HEK293T (cell line): ENCODE measurements around the gene ZC3H7B.

Source experiments
- CTCF ChIA-PET: fragments of 350-600 bp; formaldehyde crosslinking; extraction: SDS; loops from one replicate; lab custom pipeline; 2021; ENCODE audit warnings: antibody characterized with exemption, inconsistent platforms; lab: Yijun Ruan, JAX
- POLR2A ChIA-PET: fragments of 350-600 bp; formaldehyde crosslinking; extraction: SDS; loops from one replicate; lab custom pipeline; 2020; ENCODE audit warnings: antibody characterized with exemption, inconsistent platforms; lab: Yijun Ruan, JAX
- DNase-seq: peaks from one replicate; pipeline ENCODE4 v3.0.0; 2012; ENCODE audit warnings: mixed read lengths; ENCODE audit errors: extremely low spot score
- ARNT ChIP-seq: fragments of 450-650 bp; IDR thresholded peaks from 2 replicates; pipeline ENCODE4 v1.6.1; 2017; ENCODE audit warnings: mild to moderate bottlenecking
- BHLHE40 ChIP-seq: fragments of 450-650 bp; IDR thresholded peaks from 2 replicates; pipeline ENCODE4 v1.6.1; 2016; ENCODE audit warnings: mild to moderate bottlenecking, moderate library complexity, borderline replicate concordance
- CTBP1 ChIP-seq: fragments of 450-650 bp; IDR thresholded peaks from 2 replicates; pipeline ENCODE4 v1.6.1; 2016; ENCODE audit warnings: borderline replicate concordance
- ELF4 ChIP-seq: fragments of 450-650 bp; IDR thresholded peaks from 2 replicates; pipeline ENCODE4 v1.6.1; 2017; ENCODE audit warnings: antibody characterized with exemption
- FOXA1 ChIP-seq: fragments of 450-650 bp; IDR thresholded peaks from 2 replicates; pipeline ENCODE4 v1.6.1; 2016; ENCODE audit warnings: mild to moderate bottlenecking
- FOXK2 ChIP-seq: fragments of 450-650 bp; IDR thresholded peaks from 2 replicates; pipeline ENCODE4 v1.6.1; 2016; ENCODE audit warnings: mild to moderate bottlenecking
- FOXM1 ChIP-seq: fragments of 450-650 bp; IDR thresholded peaks from 2 replicates; pipeline ENCODE4 v1.6.1; 2017; ENCODE audit warnings: mild to moderate bottlenecking, borderline replicate concordance
- HDGF ChIP-seq: fragments of 450-650 bp; IDR thresholded peaks from 2 replicates; pipeline ENCODE4 v1.6.1; 2017; ENCODE audit warnings: antibody characterized with exemption, borderline replicate concordance
- L3MBTL2 ChIP-seq: fragments of 450-650 bp; conservative IDR thresholded peaks from 2 replicates; pipeline ENCODE4 v1.6.1; 2016; ENCODE audit warnings: mild to moderate bottlenecking
- LEF1 ChIP-seq: fragments of 450-650 bp; IDR thresholded peaks from 2 replicates; pipeline ENCODE4 v1.6.1; 2017; ENCODE audit warnings: mild to moderate bottlenecking, borderline replicate concordance
- NFRKB ChIP-seq: fragments of 450-650 bp; IDR thresholded peaks from 2 replicates; pipeline ENCODE4 v1.6.1; 2016; ENCODE audit warnings: mild to moderate bottlenecking, moderate library complexity
- SP1 ChIP-seq: fragments of 450-650 bp; IDR thresholded peaks from 2 replicates; pipeline ENCODE4 v1.6.1; 2017
- SUZ12 ChIP-seq: fragments of 450-650 bp; IDR thresholded peaks from 2 replicates; pipeline ENCODE4 v1.6.1; 2016; ENCODE audit warnings: mild to moderate bottlenecking
- TARDBP ChIP-seq: fragments of 450-650 bp; IDR thresholded peaks from 2 replicates; pipeline ENCODE4 v1.6.1; 2016
- ZNF384 ChIP-seq: fragments of 450-650 bp; IDR thresholded peaks from 2 replicates; pipeline ENCODE4 v1.6.1; 2016
- TF ChIP-seq, protein P1 (sequence below): fragments of 450-650 bp; IDR thresholded peaks from 2 replicates; pipeline ENCODE4 v1.6.1; 2016

ZC3H7B gene

GRCh38 chr22:41333806-41334205, 32.5 kb downstream of the ZC3H7B start:
- ChIA-PET CTCF (interaction anchor here (0.9 kb wide), 1 partner anchor 410 kb away, joined by 3 read pairs; no protein-coding TSS in a partner anchor), POLR2A (no interaction called here)

DNA sequence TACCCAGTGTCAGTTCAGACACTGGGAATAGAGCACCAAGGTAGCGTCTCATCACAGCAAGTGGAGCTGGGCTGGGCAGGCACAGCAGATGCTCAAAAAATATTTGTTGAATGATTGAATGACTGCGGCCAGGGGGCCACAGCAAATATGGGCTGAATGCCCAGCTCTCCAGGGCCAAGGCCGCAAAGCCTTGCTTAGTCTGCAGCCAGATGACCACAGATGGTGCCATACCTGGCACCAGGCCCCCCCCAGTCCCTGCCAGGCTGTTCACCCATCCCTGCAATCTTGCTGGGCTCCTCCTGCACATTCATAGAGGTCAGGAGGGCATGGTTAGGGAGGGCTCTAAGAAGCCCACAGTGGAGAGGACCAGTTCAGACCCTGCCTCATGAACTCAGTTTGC, 32.9 kb downstream of the ZC3H7B start:
- no peak for TF ChIP-seq TARDBP
- no peak for TF ChIP-seq LEF1
- no peak for TF ChIP-seq ARNT
- no peak for TF ChIP-seq FOXA1
- TF ChIP-seq NFRKB: no peak
- no peak for TF ChIP-seq ELF4
- no peak for TF ChIP-seq SP1
- TF ChIP-seq ZNF384: no peak
- no peak for TF ChIP-seq BHLHE40
- TF ChIP-seq HDGF: no peak
- TF ChIP-seq FOXK2: no peak
- ChIA-PET POLR2A (no interaction called here), CTCF (interaction anchor here (0.9 kb wide), 1 partner anchor 411 kb away, joined by 3 read pairs; no protein-coding TSS in a partner anchor)

More at GRCh38 chr22:41333806-41334205, 32.5 kb downstream of the ZC3H7B start:
- DNase-seq: no peak
- TF ChIP-seq SP1 (no peak), ZNF384 (no peak)

GRCh38 chr22:41334951-41335635, 33.8 kb downstream of the ZC3H7B start:
- CTCF ChIA-PET: no interaction called here
- POLR2A ChIA-PET: no interaction called here
- DNase-seq: no peak
- TF ChIP-seq FOXM1 (no peak), BHLHE40 (no peak), SUZ12 (no peak), HDGF (no peak), CTBP1 (no peak), LEF1 (no peak), SP1 (no peak), ELF4 (no peak), ZNF384 (no peak), FOXA1 (no peak)
- TF ChIP-seq, protein P1, sequence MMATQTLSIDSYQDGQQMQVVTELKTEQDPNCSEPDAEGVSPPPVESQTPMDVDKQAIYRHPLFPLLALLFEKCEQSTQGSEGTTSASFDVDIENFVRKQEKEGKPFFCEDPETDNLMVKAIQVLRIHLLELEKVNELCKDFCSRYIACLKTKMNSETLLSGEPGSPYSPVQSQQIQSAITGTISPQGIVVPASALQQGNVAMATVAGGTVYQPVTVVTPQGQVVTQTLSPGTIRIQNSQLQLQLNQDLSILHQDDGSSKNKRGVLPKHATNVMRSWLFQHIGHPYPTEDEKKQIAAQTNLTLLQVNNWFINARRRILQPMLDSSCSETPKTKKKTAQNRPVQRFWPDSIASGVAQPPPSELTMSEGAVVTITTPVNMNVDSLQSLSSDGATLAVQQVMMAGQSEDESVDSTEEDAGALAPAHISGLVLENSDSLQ: no peak

More for the DNA sequence above, 32.9 kb downstream of the ZC3H7B start:
- DNase-seq: no peak

DNA sequence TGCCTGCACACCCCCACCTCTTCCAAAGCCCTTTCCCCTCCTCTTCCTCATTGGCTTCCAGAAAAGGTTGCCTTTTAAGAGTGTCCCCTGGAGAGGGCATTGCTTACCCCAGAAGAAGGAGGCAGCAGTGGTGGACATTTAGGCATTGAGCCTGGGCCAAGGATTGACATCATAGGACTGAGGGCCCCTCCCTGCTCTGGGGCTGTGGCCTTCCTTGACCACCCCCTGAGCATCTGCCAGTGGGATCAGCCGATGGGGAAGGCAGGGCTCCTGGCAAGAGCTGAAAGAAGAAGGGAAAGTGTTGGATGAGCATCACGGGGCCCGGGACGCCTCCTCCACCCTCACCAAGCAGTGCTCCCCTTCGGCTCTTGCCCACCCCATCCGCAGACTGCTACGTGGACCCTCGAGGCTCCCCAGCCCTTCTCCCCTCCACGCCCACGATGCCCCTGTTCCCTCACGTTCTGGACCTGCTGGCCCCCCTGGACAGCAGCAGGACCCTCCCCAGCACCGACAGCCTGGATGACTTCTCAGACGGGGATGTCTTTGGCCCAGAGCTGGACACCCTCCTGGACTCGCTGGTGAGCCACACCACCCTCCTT, 37.4 kb downstream of the ZC3H7B start:
- no peak for DNase-seq
- TF ChIP-seq SP1: no peak
- no peak for TF ChIP-seq FOXA1
- TF ChIP-seq BHLHE40: no peak
- TF ChIP-seq NFRKB: no peak
- no peak for TF ChIP-seq L3MBTL2
- TF ChIP-seq TARDBP: no peak
- TF ChIP-seq CTBP1: no peak
- TF ChIP-seq LEF1: no peak
- TF ChIP-seq, protein P1: no peak
- no peak for TF ChIP-seq FOXK2
- TF ChIP-seq SUZ12: no peak
- TF ChIP-seq ELF4: no peak
- TF ChIP-seq HDGF: no peak
- TF ChIP-seq ARNT: no peak
- TF ChIP-seq FOXM1: no peak
- TF ChIP-seq ZNF384: no peak
- ChIA-PET CTCF (no interaction called here), POLR2A (interaction anchor here (0.9 kb wide), 1 partner anchor 43 kb away, joined by 3 read pairs; the partner anchor contains the start of gene TEF)

- no peak for TF ChIP-seq ZNF384
- no peak for TF ChIP-seq FOXK2
- TF ChIP-seq, protein P1: no peak
- TF ChIP-seq FOXA1: no peak
- TF ChIP-seq NFRKB: no peak
- TF ChIP-seq FOXM1: no peak
- no peak for TF ChIP-seq BHLHE40
- TF ChIP-seq L3MBTL2: no peak
- TF ChIP-seq ELF4: no peak
- no peak for TF ChIP-seq CTBP1
- no peak for TF ChIP-seq HDGF
- TF ChIP-seq LEF1: no peak
- TF ChIP-seq TARDBP: no peak
- TF ChIP-seq SUZ12: no peak
- TF ChIP-seq SP1: no peak
- CTCF ChIA-PET: no interaction called here
- no peak for DNase-seq
- POLR2A ChIA-PET: no interaction called here
Measured at GRCh38 chr22:41339823-41340222, 38.5 kb downstream of the ZC3H7B start.

GRCh38 chr22:41340357-41340756, 39.0 kb downstream of the ZC3H7B start:
- TF ChIP-seq BHLHE40: no peak
- no peak for DNase-seq
- CTCF ChIA-PET: no interaction called here
- POLR2A ChIA-PET: no interaction called here
